Daoy (cell line): ENCODE data around the gene NCKIPSD. TPM values are rescaled to one million over a fixed set of nuclear protein-coding genes. Genes with fewer than 3 reads are reported as not detected.

Experiments
- DNase-seq: peaks from one replicate; pipeline ENCODE4 v3.0.0-alpha.2; 2015; ENCODE audit warnings: low read depth
- total RNA-seq: library from RNA; depleted of rRNA; stranded (reverse); fragments of >200 nt; shearing (Covaris generic); gene quantifications from 2 replicates; pipeline ENCODE4 v1.2.3, GENCODE V29; 2014

NCKIPSD gene
- total RNA-seq, 1 experiment from 2014 or later: 9.5 TPM

GRCh38 chr3:48648188-48648850, 37.4 kb downstream of the NCKIPSD start:
- no peak for DNase-seq

GRCh38 chr3:48647714-48648113, 38.0 kb downstream of the NCKIPSD start:
- no peak for DNase-seq

- no peak for DNase-seq
Measured at GRCh38 chr3:48644898-48645760, 40.6 kb downstream of the NCKIPSD start.

- DNase-seq: no peak
Measured at GRCh38 chr3:48642605-48643004, 43.1 kb downstream of the NCKIPSD start.

- no peak for DNase-seq
Measured at GRCh38 chr3:48641396-48641795, 44.3 kb downstream of the NCKIPSD start.

- DNase-seq: no peak
Measured at GRCh38 chr3:48639944-48640606, 45.6 kb downstream of the NCKIPSD start.

GRCh38 chr3:48637305-48637704, 48.4 kb downstream of the NCKIPSD start:
- DNase-seq: no peak

GRCh38 chr3:48636149-48636655, 49.5 kb downstream of the NCKIPSD start:
- DNase-seq: no peak

- DNase-seq: peak; percentile 97
Measured at GRCh38 chr3:48635222-48636021, 50.3 kb downstream of the NCKIPSD start, which contains the start of gene SLC26A6. SLC26A6 (minus strand) TSS chr3:48635461; CDS start chr3:48635393, 68 bp downstream.

- DNase-seq: peak; percentile 55
Measured at GRCh38 chr3:48634661-48635221, 51.0 kb downstream of the NCKIPSD start.

- no peak for DNase-seq
Measured at GRCh38 chr3:48633743-48634142, 52.0 kb downstream of the NCKIPSD start.

- DNase-seq: no peak
Measured at GRCh38 chr3:48633256-48633655, 52.5 kb downstream of the NCKIPSD start.

GRCh38 chr3:48631516-48632448, 53.9 kb downstream of the NCKIPSD start:
- DNase-seq: no peak

GRCh38 chr3:48630833-48631232, 54.9 kb downstream of the NCKIPSD start:
- no peak for DNase-seq

- DNase-seq: no peak
Measured at GRCh38 chr3:48630407-48630806, 55.3 kb downstream of the NCKIPSD start.

GRCh38 chr3:48629894-48630293, 55.8 kb downstream of the NCKIPSD start:
- DNase-seq: no peak

- DNase-seq: no peak
Measured at GRCh38 chr3:48628277-48629017, 57.3 kb downstream of the NCKIPSD start.

- DNase-seq: no peak
Measured at GRCh38 chr3:48625600-48625999, 60.1 kb downstream of the NCKIPSD start.

- no peak for DNase-seq
Measured at GRCh38 chr3:48624767-48625166, 60.9 kb downstream of the NCKIPSD start.
